Astrocyte (in vitro differentiated cells and primary cell): ENCODE data around the gene TFEB.

ENCODE experiments used
- EZH2 ChIP-seq: IDR thresholded peaks from 2 replicates; pipeline ENCODE4 v1.6.1; 2012; ENCODE audit warnings: mild to moderate bottlenecking, low read length, inconsistent platforms; ENCODE audit not compliant: insufficient read depth
- TF ChIP-seq, protein P1 (sequence below): IDR thresholded peaks from 2 replicates; pipeline ENCODE4 v1.5.1; 2011; ENCODE audit warnings: low read depth, mild to moderate bottlenecking, inconsistent platforms, low read length, moderate library complexity; ENCODE audit not compliant: insufficient read depth

GRCh38 chr6:41683273-41683522, 52.2 kb downstream of the TFEB start:
- no peak for TF ChIP-seq EZH2
- TF ChIP-seq, protein P1, sequence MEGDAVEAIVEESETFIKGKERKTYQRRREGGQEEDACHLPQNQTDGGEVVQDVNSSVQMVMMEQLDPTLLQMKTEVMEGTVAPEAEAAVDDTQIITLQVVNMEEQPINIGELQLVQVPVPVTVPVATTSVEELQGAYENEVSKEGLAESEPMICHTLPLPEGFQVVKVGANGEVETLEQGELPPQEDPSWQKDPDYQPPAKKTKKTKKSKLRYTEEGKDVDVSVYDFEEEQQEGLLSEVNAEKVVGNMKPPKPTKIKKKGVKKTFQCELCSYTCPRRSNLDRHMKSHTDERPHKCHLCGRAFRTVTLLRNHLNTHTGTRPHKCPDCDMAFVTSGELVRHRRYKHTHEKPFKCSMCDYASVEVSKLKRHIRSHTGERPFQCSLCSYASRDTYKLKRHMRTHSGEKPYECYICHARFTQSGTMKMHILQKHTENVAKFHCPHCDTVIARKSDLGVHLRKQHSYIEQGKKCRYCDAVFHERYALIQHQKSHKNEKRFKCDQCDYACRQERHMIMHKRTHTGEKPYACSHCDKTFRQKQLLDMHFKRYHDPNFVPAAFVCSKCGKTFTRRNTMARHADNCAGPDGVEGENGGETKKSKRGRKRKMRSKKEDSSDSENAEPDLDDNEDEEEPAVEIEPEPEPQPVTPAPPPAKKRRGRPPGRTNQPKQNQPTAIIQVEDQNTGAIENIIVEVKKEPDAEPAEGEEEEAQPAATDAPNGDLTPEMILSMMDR, result no peak
